Small intestine (tissue), 7 donors: ENCODE measurements around the gene HPS5. TPM values are rescaled to one million over a fixed set of nuclear protein-coding genes. Genes with fewer than 3 reads are reported as not detected.
A peak's percentile ranks its signal among the peaks of the same experiment; 100 is the strongest.
"Not testable (repeated sequence)": the region's sequence is repeated elsewhere in the genome, so short reads cannot be mapped to it uniquely, and the experiment has no call there.

Experiments
- DNase-seq, 2 donors: peaks; one replicate each; pipeline versions ENCODE4 v3.0.0 to v3.0.0-alpha.2; 2013
- FAIRE-seq: peaks from 2 replicates; lab custom pipeline; 2012; peaks lifted over from hg19 to GRCh38; lab: Jason Lieb, UNC
- H3K27ac ChIP-seq, 3 donors: one replicate each; pipeline ENCODE4 v1.5.1; 2013; ENCODE audit warnings: low read length in 2 of 3, mild to moderate bottlenecking in 2 of 3, control low read depth in 1 of 3, inconsistent platforms in 1 of 3, low read depth in 1 of 3, moderate library complexity in 1 of 3
- H3K27me3 ChIP-seq, 3 donors: one replicate each; pipeline ENCODE4 v1.6.1; 2013; ENCODE audit warnings: low read length in 3 of 3, inconsistent platforms in 1 of 3; ENCODE audit not compliant: control insufficient read depth in 3 of 3, insufficient read depth in 3 of 3
- H3K36me3 ChIP-seq, 3 donors: one replicate each; pipeline ENCODE4 v1.6.1; 2013; ENCODE audit warnings: low read length in 3 of 3, inconsistent platforms in 1 of 3, low read depth in 1 of 3, mild to moderate bottlenecking in 1 of 3, moderate library complexity in 1 of 3; ENCODE audit not compliant: control insufficient read depth in 3 of 3, insufficient read depth in 2 of 3
- H3K4me1 ChIP-seq, 3 donors: one replicate each; pipeline ENCODE4 v1.6.1; 2013; ENCODE audit warnings: low read length in 2 of 3, inconsistent platforms in 1 of 3, low read depth in 1 of 3, mild to moderate bottlenecking in 1 of 3, moderate library complexity in 1 of 3; ENCODE audit not compliant: control insufficient read depth in 3 of 3, insufficient read depth in 2 of 3
- H3K4me3 ChIP-seq, 3 donors: one replicate each; pipeline ENCODE4 v1.5.1; 2013; ENCODE audit warnings: low read length in 3 of 3, control low read depth in 1 of 3, inconsistent platforms in 1 of 3, low read depth in 1 of 3, mild to moderate bottlenecking in 1 of 3, moderate library complexity in 1 of 3
- H3K9me3 ChIP-seq, 2 donors: one replicate each; pipeline ENCODE4 v1.6.1; 2013; ENCODE audit warnings: low read depth in 1 of 2, low read length in 1 of 2; ENCODE audit not compliant: control insufficient read depth in 2 of 2, insufficient read depth in 1 of 2
- WGBS, 3 donors: extraction: QIAGEN DNeasy Blood & Tissue Kit; methylation state at CpG; one replicate each; pipeline ENCODE4 v1.1.7; 2013; 5-methylcytosine and 5-hydroxymethylcytosine counted together
- polyA plus RNA-seq, 4 donors: library from polyadenylated mRNA; stranded (reverse) in 3 of 4; unstranded in 1 of 4; fragments of 200-250 nt in 3 of 4; fragments of 120-200 nt in 1 of 4; gene quantifications; one replicate each; pipeline versions ENCODE4 v1.2.1 to v1.2.3, GENCODE V29; 2013
- donor health status: healthy with polysubstance abuse.
- donor health status: control.
- donor health status: control.
- donor health status: Bipolar disorder and iron deficiency.
- donor health status: healthy.

Gene HPS5
- polyA plus RNA-seq, 4 donors, result 9.0 to 25.0 (median 12.5) TPM

- WGBS, 3 donors, result 46 to 75% (median 63%) methylated on average over 1 of the region's 1 CpG
- no peaks in the 10 kb centered on the region for H3K9me3 ChIP-seq
- no peak overlapping the region for H3K27ac ChIP-seq
- no peaks in the 10 kb centered on the region for H3K27me3 ChIP-seq
- H3K4me1 ChIP-seq, result peaks cover 7 to 10% (median 7%) of the 10 kb centered on the region in 3 donors
- DNase-seq (no peak), FAIRE-seq (no peak)
- peaks cover 0 to 17% (median 5%) of the 10 kb centered on the region in 3 donors for H3K36me3 ChIP-seq
- H3K4me3 ChIP-seq, result no peak overlapping the region
These were observed 2.4 kb upstream of the HPS5 start for GRCh38 chr11:18324381-18324780.

- Histone ChIP-seq H3K4me3 (peak overlapping the region in 2 of 3 donors; percentile 3 to 89), H3K36me3 (peaks cover 0 to 17% (median 5%) of the 10 kb centered on the region in 3 donors), H3K4me1 (peaks cover 7 to 10% (median 7%) of the 10 kb centered on the region in 3 donors)
- 85 to 89% (median 87%) methylated on average over 11 of the region's 11 CpGs for WGBS, 3 donors
- not testable (repeated sequence) for H3K27me3 ChIP-seq, H3K27ac ChIP-seq, FAIRE-seq, H3K9me3 ChIP-seq, DNase-seq
These were observed 1.9 kb upstream of the HPS5 start for GRCh38 chr11:18323881-18324280.

GRCh38 chr11:18322818-18323570 is 1.1 kb upstream of the HPS5 start:
- no peaks in the 10 kb centered on the region for H3K27me3 ChIP-seq
- no peaks in the 10 kb centered on the region for H3K9me3 ChIP-seq
- DNase-seq, result peak in 1 of 2 donors; percentile 48
- peaks cover 0 to 12% (median 5%) of the 10 kb centered on the region in 3 donors for H3K36me3 ChIP-seq
- peak overlapping the region; percentile 69 to 89 (median 84) for H3K4me3 ChIP-seq
- WGBS, 3 donors, result 8 to 10% (median 9%) methylated on average over 18 of the region's 18 CpGs
- no peak for FAIRE-seq
- H3K4me1 ChIP-seq, result peaks cover 7 to 10% (median 7%) of the 10 kb centered on the region in 3 donors
- peak overlapping the region in 2 of 3 donors; percentile 94 to 99 for H3K27ac ChIP-seq

DNA sequence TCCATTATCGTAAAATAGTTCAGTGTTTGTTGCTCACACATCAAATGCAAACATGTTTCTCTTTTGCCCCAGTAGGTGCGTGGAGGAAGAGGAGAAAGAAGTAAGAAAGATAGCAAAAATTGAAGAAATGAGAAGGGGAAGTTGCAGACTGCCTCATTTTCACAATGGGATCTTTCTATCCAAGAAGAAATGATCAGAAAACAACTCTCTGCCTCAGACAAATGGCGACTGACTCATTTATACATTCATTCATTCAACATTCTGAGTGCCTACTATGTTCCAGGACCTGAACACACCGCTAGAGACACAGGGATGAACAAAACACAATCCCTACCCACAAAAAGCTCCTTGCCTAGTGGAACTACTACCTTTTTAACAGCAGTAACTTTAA is 367 bp downstream of the HPS5 start:
- Histone ChIP-seq H3K4me1 (peaks cover 7 to 10% (median 7%) of the 10 kb centered on the region in 3 donors), H3K36me3 (peaks cover 0 to 6% (median 0%) of the 10 kb centered on the region in 3 donors), H3K4me3 (peak overlapping the region; percentile 42 to 89 (median 69)), H3K9me3 (no peaks in the 10 kb centered on the region), H3K27ac (peak overlapping the region; percentile 77 to 99 (median 94)), H3K27me3 (no peaks in the 10 kb centered on the region)
- WGBS, 3 donors, result 2 to 3% (median 3%) methylated on average over 4 of the region's 4 CpGs
- DNase-seq (peak in 1 of 2 donors; percentile 49), FAIRE-seq (no peak)

DNA sequence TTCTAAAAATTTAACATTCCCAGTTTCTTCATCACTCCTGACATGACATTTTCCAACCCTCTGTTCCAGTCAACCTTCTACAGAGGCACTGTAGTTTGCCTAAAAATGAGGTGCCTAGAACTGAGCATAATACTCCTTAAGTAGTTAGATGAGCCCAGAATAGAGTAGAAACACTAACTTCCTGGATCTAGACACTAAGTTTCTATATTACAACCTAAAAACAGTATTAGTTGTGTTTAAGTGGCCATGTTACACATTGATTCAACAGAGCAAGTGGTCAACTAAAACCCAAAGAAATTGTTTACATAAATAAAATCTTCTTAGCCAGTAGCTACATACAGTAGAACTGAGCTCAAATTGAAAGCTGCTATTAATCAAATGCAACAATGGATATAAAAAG is 1.3 kb downstream of the HPS5 start:
- FAIRE-seq, result no peak
- H3K4me3 ChIP-seq, result peak overlapping the region in 1 of 3 donors; percentile 35

GRCh38 chr11:18319914-18320313 is 2.0 kb downstream of the HPS5 start:
- H3K27ac ChIP-seq, result no peak overlapping the region
- peaks cover 7 to 10% (median 7%) of the 10 kb centered on the region in 3 donors for H3K4me1 ChIP-seq
- no peaks in the 10 kb centered on the region for H3K27me3 ChIP-seq
- H3K36me3 ChIP-seq, result peaks cover 0 to 3% (median 0%) of the 10 kb centered on the region in 3 donors
- FAIRE-seq, result no peak
- 70 to 75% (median 72%) methylated on average over 3 of the region's 3 CpGs for WGBS, 3 donors
- no peaks in the 10 kb centered on the region for H3K9me3 ChIP-seq
- no peak for DNase-seq
- H3K4me3 ChIP-seq, result peak overlapping the region in 1 of 3 donors; percentile 35

More for the DNA sequence above, 1.3 kb downstream of the HPS5 start:
- Histone ChIP-seq H3K27me3 (no peaks in the 10 kb centered on the region), H3K36me3 (peaks cover 0 to 3% (median 0%) of the 10 kb centered on the region in 3 donors), H3K4me1 (peaks cover 7 to 10% (median 7%) of the 10 kb centered on the region in 3 donors), H3K27ac (peak overlapping the region in 1 of 3 donors; percentile 32), H3K9me3 (no peaks in the 10 kb centered on the region)
- no peak for DNase-seq

- Histone ChIP-seq H3K4me3 (no peak overlapping the region), H3K4me1 (peaks cover 0 to 5% (median 3%) of the 10 kb centered on the region in 3 donors), H3K27me3 (no peaks in the 10 kb centered on the region), H3K36me3 (peaks cover 0 to 7% (median 0%) of the 10 kb centered on the region in 3 donors), H3K27ac (peak overlapping the region in 2 of 3 donors; percentile 20 to 51), H3K9me3 (no peaks in the 10 kb centered on the region)
- WGBS, 3 donors, result 36 to 62% (median 36%) methylated on average over 4 of the region's 4 CpGs
- peak; percentile 44 to 74 for DNase-seq
- no peak for FAIRE-seq
These were observed 4.4 kb downstream of the HPS5 start for GRCh38 chr11:18317551-18317950.

- FAIRE-seq, result no peak
These were observed 6.0 kb downstream of the HPS5 start for GRCh38 chr11:18315893-18316292.

More at GRCh38 chr11:18315893-18316292, 6.0 kb downstream of the HPS5 start:
- peaks cover 0 to 7% (median 0%) of the 10 kb centered on the region in 3 donors for H3K36me3 ChIP-seq
- H3K9me3 ChIP-seq, result no peaks in the 10 kb centered on the region
- no peak overlapping the region for H3K27ac ChIP-seq
- H3K4me1 ChIP-seq, result peaks cover 0 to 10% (median 3%) of the 10 kb centered on the region in 3 donors
- DNase-seq, result no peak
- WGBS, 3 donors, result 94 to 98% (median 96%) methylated on average over 2 of the region's 2 CpGs
- H3K4me3 ChIP-seq, result no peak overlapping the region
- no peaks in the 10 kb centered on the region for H3K27me3 ChIP-seq
